Smooth muscle cell of the brain vasculature (primary cell): ENCODE data around the gene NUAK2.
"Not testable (repeated sequence)": the region's sequence is repeated elsewhere in the genome, so short reads cannot be mapped to it uniquely, and the experiment has no call there.

ENCODE experiments used
- DNase-seq: peaks from one replicate; pipeline ENCODE4 v3.0.0-alpha.2; 2012; ENCODE audit warnings: low read depth, low spot score

Gene NUAK2

GRCh38 chr1:205297546-205298177, 23.9 kb downstream of the NUAK2 start:
- DNase-seq: not testable (repeated sequence)

DNA sequence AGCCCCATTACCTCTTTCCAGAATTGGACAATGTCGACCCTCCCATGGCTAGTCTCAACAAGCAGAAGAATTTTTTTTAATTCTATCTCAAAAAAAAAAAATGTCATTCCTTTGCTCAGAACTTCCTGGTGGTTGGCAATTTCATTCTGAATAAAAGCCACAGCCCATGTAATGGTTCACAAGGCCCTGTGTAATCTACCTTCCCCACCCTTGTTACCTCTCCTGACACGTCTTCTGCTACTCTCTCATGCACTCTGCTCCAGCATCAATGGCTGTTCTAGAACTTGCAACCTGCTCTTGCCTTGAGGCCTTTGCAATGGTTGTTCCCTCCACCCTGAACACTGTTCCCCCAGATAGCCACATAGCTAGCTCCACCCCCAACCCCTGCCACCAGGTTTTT, 25.4 kb downstream of the NUAK2 start:
- no peak for DNase-seq

DNA sequence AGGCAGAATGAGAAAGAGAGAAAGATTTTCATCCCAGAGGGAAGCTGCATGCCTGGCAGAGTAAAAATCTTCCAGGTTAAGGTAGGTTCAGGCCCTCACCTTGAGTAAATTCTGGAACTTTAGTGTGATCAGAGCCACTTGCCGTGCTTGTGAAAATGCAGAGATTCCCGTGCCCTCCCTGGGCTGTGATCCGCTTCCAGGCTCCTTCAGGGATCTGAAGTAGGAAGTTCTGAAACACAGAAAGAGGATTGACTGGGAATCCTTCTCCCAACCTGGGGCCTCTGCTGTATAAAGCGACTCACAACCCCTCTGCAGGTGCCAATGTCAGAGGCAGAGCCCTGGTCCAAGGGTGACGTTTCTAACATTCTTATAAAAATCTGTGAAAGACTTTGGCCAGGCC, 26.6 kb downstream of the NUAK2 start:
- DNase-seq: no peak

- no peak for DNase-seq
These were observed 27.2 kb downstream of the NUAK2 start for GRCh38 chr1:205294175-205294917.

DNA sequence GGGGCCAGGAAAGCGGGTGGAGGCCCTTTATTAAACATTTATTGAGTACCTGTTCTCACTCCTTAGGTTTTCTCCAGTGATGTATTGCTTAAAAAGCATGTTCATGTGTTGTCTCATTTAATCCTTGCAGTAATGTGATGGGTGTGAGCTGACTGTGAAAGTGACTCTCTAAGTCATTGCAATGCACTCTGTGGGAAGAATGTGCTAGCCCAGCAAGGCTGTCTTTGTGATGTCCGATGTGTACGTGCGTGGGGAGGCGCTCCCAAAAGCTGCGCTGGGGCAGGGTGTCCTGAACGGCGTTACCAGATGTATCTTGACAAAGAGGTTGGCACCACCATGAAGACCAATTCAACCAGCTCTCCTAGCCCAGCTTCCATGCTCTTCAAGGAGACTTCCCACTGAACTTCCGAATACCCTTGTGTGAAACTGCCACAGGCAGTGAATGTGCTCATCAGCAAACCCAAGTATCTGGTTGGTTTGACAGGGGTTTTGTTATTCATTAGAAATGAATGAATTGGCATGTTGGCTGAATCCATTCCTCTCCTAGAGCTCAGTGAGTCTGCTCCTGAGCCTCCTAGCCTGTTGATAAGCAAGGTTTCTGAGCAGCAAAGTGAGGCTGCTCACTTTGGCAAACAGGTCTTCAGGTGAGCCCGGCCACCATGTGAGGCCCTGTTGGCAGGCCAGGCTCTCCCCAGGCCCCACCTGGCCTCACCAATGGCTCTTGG, 28.0 kb downstream of the NUAK2 start:
- DNase-seq: no peak

GRCh38 chr1:205291596-205291995, 29.9 kb downstream of the NUAK2 start:
- no peak for DNase-seq

- no peak for DNase-seq
These were observed 33.6 kb downstream of the NUAK2 start for GRCh38 chr1:205287767-205288559.

- no peak for DNase-seq
These were observed 34.5 kb downstream of the NUAK2 start for GRCh38 chr1:205287076-205287475.

DNA sequence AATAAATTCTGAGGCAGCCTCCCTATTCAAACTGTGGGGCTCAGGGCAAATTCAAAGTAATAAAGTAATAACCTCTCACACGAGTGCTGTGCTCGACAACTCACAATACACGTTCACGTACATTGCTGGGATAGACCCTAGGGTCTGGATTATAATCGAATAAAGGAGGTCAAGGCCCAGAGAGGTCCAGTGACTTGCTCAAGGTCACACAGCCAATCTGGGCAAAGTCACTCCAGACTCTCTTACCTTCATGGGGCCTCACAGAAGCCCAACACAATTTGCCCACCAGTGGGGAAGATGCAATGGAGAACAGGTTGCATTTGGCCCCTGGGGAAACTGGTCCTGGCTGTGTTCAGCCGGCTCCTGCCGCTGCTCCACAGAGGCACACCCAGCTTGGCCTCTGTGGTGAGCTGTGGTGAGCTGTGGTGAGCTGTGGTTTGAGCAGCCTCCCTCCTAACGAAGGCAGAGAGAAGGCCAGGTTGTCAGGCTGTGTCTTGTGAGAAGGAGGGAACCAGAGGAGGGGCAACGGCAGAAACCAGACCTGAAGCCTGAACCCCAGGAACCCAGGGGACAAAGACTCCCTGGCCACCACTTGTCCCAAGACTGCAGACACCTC, 35.1 kb downstream of the NUAK2 start:
- no peak for DNase-seq

GRCh38 chr1:205285381-205286101, 36.0 kb downstream of the NUAK2 start:
- no peak for DNase-seq

- DNase-seq: peak; percentile 78
These were observed 37.0 kb downstream of the NUAK2 start for GRCh38 chr1:205284420-205285144.

DNA sequence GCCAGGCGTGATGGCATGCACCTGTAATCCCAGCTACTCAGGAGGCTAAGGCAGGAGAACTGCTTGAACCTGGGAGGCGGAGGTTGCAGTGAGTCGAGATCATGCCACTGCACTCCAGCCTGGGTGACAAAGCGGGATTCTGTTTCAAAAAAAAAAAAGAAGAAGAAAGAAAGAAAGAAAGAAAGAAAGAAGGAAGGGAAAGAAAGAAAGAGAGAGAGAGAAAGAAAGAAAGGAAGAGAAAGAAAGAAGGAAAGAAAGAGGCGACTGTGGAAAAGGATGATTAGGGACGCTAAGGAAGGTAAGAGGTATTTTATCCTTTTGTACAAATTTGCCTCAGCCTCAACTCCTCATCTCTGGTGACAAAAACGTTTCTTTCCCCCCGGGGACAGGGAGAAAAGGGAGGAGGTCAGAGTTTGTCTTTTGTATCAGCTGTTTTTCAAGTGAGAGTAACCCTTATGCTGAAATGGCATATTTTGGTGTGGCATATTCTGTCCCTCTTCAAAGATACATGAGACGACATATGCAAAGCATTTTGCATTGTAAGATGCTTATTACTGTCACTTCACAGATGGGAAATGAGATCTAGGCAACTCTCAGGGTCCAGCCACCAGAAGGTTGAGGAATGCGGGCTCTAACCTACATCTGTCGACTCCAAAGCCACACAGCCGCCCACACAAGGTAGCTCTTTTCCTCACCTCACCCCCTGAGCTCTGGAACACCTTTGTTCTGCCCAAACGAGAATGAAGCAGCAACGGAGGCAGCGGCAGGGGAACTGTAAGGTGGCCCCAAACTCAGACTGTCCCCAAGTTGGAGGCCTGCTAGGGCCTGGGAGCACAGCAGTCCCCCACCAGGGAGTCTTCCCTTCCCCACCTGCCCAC, 38.0 kb downstream of the NUAK2 start:
- DNase-seq: no peak

DNA sequence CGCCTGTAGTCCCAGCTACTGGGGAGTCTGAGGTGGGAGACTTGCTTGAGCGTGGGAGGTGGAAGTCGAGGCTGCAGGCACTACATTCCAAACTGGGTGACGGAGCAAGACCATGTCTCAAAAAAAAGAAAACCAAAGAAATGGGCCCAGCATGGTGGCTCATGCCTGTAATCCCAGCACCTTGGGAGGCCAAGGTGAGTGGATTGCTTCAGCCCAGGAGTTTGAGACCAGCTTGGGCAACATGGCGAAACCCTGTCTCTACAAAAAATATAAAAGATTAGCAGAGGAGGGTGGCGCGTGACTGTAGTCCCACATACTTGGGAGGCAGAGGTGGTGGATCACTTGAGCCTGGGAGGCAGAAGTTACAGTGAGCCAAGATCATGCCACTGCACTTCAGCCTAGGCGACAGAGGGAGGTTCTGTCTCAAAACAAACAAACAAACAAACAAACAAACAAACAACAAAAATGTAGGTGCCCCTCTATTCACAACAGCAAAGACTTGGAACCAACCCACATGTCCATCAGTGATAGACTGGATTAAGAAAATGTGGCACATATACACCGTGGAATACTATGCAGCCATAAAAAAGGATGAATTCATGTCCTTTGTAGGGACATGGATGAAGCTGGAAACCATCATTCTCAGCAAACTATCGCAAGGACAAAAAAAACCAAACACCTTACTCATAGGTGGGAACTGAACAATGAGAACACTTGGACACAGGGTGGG, 40.7 kb downstream of the NUAK2 start:
- DNase-seq: not testable (repeated sequence)

DNA sequence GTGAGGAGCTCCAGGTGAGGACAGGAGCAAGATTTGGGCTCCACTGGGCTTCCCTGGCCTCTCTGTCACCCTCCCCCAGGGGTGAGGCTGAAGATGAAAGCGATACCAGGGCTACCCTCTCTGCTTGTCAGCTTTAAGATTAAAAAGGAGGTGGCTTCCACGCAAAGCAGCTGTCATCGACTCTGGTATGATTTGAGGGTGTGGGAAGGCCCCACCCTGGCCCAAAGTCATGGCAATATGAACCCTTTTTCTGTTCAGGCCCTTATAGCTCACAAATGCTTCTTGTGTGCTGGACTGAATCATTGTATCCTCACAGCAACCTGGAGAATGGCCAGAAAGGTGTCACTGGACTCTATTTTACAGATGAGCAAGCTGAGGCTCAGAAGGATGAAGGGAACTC, 41.6 kb downstream of the NUAK2 start:
- no peak for DNase-seq

DNA sequence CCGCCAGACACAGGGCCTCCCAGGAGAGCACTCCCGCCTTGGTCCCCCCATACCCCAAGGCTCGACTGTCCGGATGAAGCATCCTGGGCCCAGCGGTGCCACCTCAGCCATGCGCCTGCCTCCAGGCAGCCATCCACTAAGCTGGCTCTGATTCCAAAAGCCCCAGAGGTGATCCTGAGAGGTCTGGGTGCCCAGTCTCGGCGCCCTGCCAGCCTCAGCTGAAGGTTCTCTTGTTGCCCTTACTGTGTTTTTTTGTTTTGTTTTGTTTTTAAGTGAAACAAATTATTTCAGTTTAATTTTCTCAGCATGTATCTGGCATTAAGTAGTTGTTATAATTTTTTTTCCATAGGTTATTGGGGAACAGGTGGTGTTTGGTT, 44.9 kb downstream of the NUAK2 start:
- DNase-seq: no peak

DNA sequence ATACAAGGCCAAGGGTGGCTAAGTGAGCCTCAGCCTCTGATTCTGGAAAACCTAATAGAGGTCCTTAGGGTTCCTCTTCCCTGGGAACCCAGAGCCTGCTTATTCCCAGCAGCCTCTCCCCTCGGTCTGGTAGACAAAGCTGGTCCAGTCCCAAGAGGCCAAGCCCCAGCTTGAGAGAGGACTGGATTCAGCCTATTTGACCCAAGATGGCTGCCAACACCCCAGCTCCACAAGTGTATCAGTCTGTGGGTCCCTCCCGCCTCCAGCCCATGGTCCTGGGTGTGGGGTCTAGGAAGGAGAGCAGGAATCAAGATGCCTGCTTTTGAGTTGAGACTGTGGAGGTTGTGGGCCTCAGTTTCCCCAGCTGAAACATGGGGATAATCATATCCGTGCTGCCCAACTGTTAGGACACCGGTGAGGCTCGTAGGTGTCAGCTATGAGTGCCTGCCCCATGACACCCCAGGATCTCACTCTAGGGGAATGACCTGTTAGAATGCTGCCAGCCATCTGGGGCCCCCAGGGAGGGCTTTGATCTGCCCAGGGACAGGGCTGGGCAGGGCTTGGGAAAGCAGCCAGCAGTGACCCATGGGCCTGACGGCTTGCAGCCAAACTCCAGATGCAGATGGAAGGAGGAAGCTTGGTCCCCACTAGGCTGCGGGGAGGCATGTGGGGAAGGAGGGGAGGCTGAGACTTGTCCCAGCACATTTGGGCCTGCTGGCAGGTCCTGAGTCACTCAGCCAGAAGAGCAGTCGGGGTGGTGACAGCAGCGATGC, 45.4 kb downstream of the NUAK2 start:
- no peak for DNase-seq

DNA sequence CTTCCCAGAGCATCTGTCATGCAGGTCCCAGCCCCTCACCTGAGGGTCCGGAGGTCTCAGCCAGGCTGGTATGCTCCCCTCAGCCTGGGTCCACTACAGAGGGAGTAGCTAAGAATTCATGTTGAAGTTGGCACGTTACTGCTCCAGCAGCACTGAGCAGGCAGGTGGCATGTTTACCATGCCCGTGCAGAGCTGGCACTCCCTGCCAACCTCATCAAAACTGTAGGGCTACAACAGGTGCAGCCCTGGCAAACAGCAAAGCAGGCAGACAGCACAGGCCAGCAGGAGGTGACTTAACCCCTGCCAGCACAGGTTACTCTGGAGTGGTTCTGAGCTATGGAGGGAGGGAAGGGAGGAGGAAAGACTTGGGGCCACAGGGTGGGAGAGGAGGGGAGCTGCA, 46.4 kb downstream of the NUAK2 start:
- no peak for DNase-seq
